HepG2 (cell line): ENCODE measurements around the gene QKI. TPM values are rescaled to one million over a fixed set of nuclear protein-coding genes. Genes with fewer than 3 reads are reported as not detected.

Experiments
- ATAC-seq: fragments of 200-7000 bp; cut with Tn5 transposase; 3 replicates; pipeline ENCODE4 v1.9.1; 2020; ENCODE audit warnings: mild to moderate bottlenecking, moderate library complexity
- BruUV-seq: library from RNA; stranded (reverse); fragments of 400-500 nt; replicated peaks from 2 replicates; lab custom pipeline; 2021; lab: Mats Ljungman, UMichigan
- CTCF ChIA-PET: fragments of 300-600 bp; formaldehyde crosslinking; extraction: SDS; loops from one replicate; lab custom pipeline; 2021; ENCODE audit warnings: low total read pairs, inconsistent platforms, low intra/inter-chr PET ratio; lab: Yijun Ruan, JAX
- POLR2A ChIA-PET: fragments of 350-600 bp; sonication (Branson Sonifier 250); formaldehyde crosslinking; loops from one replicate; lab custom pipeline; 2020; ENCODE audit warnings: antibody characterized with exemption, inconsistent platforms; lab: Yijun Ruan, JAX
- DNase-seq: peaks from one replicate; pipeline ENCODE4 v3.0.0-alpha.2; 2015; ENCODE audit warnings: low spot score
- FAIRE-seq: peaks from 3 replicates; lab custom pipeline; 2011; peaks lifted over from hg19 to GRCh38; lab: Jason Lieb, UNC
- H2AFZ ChIP-seq: one replicate; pipeline ENCODE4 v1.6.1; 2011; ENCODE audit warnings: low read length, inconsistent platforms
- H3K27ac ChIP-seq: fragments of 300-600 bp; 3 replicates; pipeline ENCODE4 v1.8.0; 2011; ENCODE audit warnings: mixed run types, mild to moderate bottlenecking, mixed read lengths, low read length, inconsistent platforms; ENCODE audit not compliant: insufficient read depth; ENCODE audit errors: extremely low read length
- H3K27me3 ChIP-seq, 2 experiments: fragments of 200-600 bp in 1 of 2; 2 replicates in 1 of 2; 3 replicates in 1 of 2; pipeline versions ENCODE4 v1.6.0 to v1.8.0; 2011; ENCODE audit warnings: low read length in 2 of 2, mild to moderate bottlenecking in 2 of 2, moderate library complexity in 2 of 2, inconsistent platforms in 1 of 2; ENCODE audit not compliant: insufficient read depth in 2 of 2, control insufficient read depth in 1 of 2
- H3K36me3 ChIP-seq, 2 experiments: fragments of 200-600 bp in 1 of 2; replicated peaks in 1 of 2; 2 replicates in 1 of 2; 3 replicates in 1 of 2; pipeline versions ENCODE4 v1.5.1 to v1.8.0; 2011; ENCODE audit warnings: low read length in 2 of 2, inconsistent platforms in 1 of 2; ENCODE audit not compliant: insufficient read depth in 2 of 2, control insufficient read depth in 1 of 2
- H3K4me1 ChIP-seq: 2 replicates; pipeline ENCODE4 v1.5.1; 2012; ENCODE audit warnings: low read length, inconsistent platforms; ENCODE audit not compliant: insufficient read depth
- H3K4me2 ChIP-seq: 2 replicates; pipeline ENCODE4 v1.6.0; 2011; ENCODE audit warnings: low read depth, low read length, inconsistent platforms
- H3K4me3 ChIP-seq, 3 experiments: fragments of 200-600 bp in 1 of 3; sonication (generic), shearing (Covaris generic) in 1 of 3; replicated peaks in 1 of 3; 2 replicates each; pipeline ENCODE4 v1.5.1; 2011 to 2016; ENCODE audit warnings: low read length in 3 of 3, inconsistent platforms in 2 of 3, low read depth in 2 of 3, mild to moderate bottlenecking in 2 of 3, control low read depth in 1 of 3, mixed read lengths in 1 of 3; ENCODE audit not compliant: insufficient read depth in 1 of 3
- H3K79me2 ChIP-seq: one replicate; pipeline ENCODE4 v1.6.1; 2011; ENCODE audit warnings: low read length, inconsistent platforms; ENCODE audit not compliant: insufficient read depth
- H3K9ac ChIP-seq: 2 replicates; pipeline ENCODE4 v1.6.0; 2011; ENCODE audit warnings: mild to moderate bottlenecking, low read depth, low read length, inconsistent platforms; ENCODE audit not compliant: insufficient read depth
- H3K9me3 ChIP-seq: 2 replicates; pipeline ENCODE4 v1.5.1; 2012; ENCODE audit warnings: mild to moderate bottlenecking, low read length
- H4K20me1 ChIP-seq: 2 replicates; pipeline ENCODE4 v1.6.0; 2011; ENCODE audit warnings: inconsistent platforms, mild to moderate bottlenecking, low read length, moderate library complexity; ENCODE audit not compliant: insufficient read depth
- BORCS8-MEF2B ChIP-seq: sonication (generic); formaldehyde crosslinking; IDR thresholded peaks from 2 replicates; pipeline ENCODE4 v1.8.0; 2022; ENCODE audit warnings: mild to moderate bottlenecking, missing genetic modification reagents
- FOXO1 ChIP-seq: sonication (generic); formaldehyde crosslinking; IDR thresholded peaks from 2 replicates; pipeline ENCODE4 v1.4.0; 2020; ENCODE audit warnings: missing genetic modification reagents
- NR2F6 ChIP-seq, 2 experiments: IDR thresholded peaks; 2 replicates each; pipeline ENCODE4 v1.6.1; 2016; ENCODE audit warnings: antibody characterized with exemption in 1 of 2, mild to moderate bottlenecking in 1 of 2
- PHF21A ChIP-seq: sonication (generic); formaldehyde crosslinking; IDR thresholded peaks from 2 replicates; pipeline ENCODE4 v1.5.0; 2020; ENCODE audit warnings: mild to moderate bottlenecking, missing genetic modification reagents
- PITX1 ChIP-seq: sonication (generic); formaldehyde crosslinking; IDR thresholded peaks from 2 replicates; pipeline ENCODE4 v1.5.1; 2020; ENCODE audit warnings: mild to moderate bottlenecking, missing genetic modification reagents
- POGZ ChIP-seq: sonication (generic); formaldehyde crosslinking; IDR thresholded peaks from 2 replicates; pipeline ENCODE4 v1.4.0; 2020; ENCODE audit warnings: mild to moderate bottlenecking, missing genetic modification reagents
- RXRB ChIP-seq: IDR thresholded peaks from 2 replicates; pipeline ENCODE4 v1.6.1; 2016; ENCODE audit warnings: borderline replicate concordance, missing genetic modification reagents, missing compliant biosample characterization
- SALL1 ChIP-seq: sonication (generic); formaldehyde crosslinking; IDR thresholded peaks from 2 replicates; pipeline ENCODE4 v1.8.0; 2022; ENCODE audit warnings: mild to moderate bottlenecking, missing genetic modification reagents
- SOX13 ChIP-seq, 3 experiments: fragments of 450-650 bp in 1 of 3; sonication (generic) in 1 of 3; formaldehyde crosslinking in 1 of 3; IDR thresholded peaks in 2 of 3; conservative IDR thresholded peaks in 1 of 3; 2 replicates each; pipeline versions ENCODE4 v1.5.0 to v1.6.1; 2016 to 2020; ENCODE audit warnings: antibody characterized with exemption in 1 of 3, mild to moderate bottlenecking in 1 of 3, missing compliant biosample characterization in 1 of 3, missing genetic modification reagents in 1 of 3, moderate library complexity in 1 of 3
- SOX6 ChIP-seq, 2 experiments: fragments of 450-650 bp in 1 of 2; sonication (generic) in 1 of 2; formaldehyde crosslinking in 1 of 2; IDR thresholded peaks; 2 replicates each; pipeline versions ENCODE4 v1.4.0 to v1.6.1; 2017 to 2020; ENCODE audit warnings: antibody characterized with exemption in 1 of 2, mild to moderate bottlenecking in 1 of 2, missing genetic modification reagents in 1 of 2
- SPEN ChIP-seq: sonication (generic); formaldehyde crosslinking; IDR thresholded peaks from 2 replicates; pipeline ENCODE4 v1.5.1; 2020; ENCODE audit warnings: low read depth, mild to moderate bottlenecking, missing genetic modification reagents
- TBP ChIP-seq: sonication (generic); formaldehyde crosslinking; IDR thresholded peaks from 2 replicates; pipeline ENCODE4 v1.5.0; 2020; ENCODE audit warnings: missing genetic modification reagents
- XRCC5 ChIP-seq: fragments of 200-400 bp; formaldehyde crosslinking; optimal IDR thresholded peaks from 2 replicates; pipeline ENCODE3; 2017; ENCODE audit warnings: mild to moderate bottlenecking, low read length
- ZBTB38 ChIP-seq: sonication (generic); formaldehyde crosslinking; IDR thresholded peaks from 2 replicates; pipeline ENCODE4 v1.5.1; 2020; ENCODE audit warnings: mild to moderate bottlenecking, missing genetic modification reagents
- ZBTB7B ChIP-seq: sonication (generic); formaldehyde crosslinking; IDR thresholded peaks from 2 replicates; pipeline ENCODE4 v1.4.0; 2020; ENCODE audit warnings: missing genetic modification reagents
- ZFP37 ChIP-seq: sonication (generic); formaldehyde crosslinking; IDR thresholded peaks from 2 replicates; pipeline ENCODE4 v1.4.0; 2020; ENCODE audit warnings: missing genetic modification reagents, borderline replicate concordance
- ZNF12 ChIP-seq: sonication (generic); formaldehyde crosslinking; IDR thresholded peaks from 2 replicates; pipeline ENCODE4 v1.5.0; 2020; ENCODE audit warnings: missing genetic modification reagents
- ZNF317 ChIP-seq: sonication (generic); formaldehyde crosslinking; IDR thresholded peaks from 2 replicates; pipeline ENCODE4 v1.5.0; 2020; ENCODE audit warnings: mild to moderate bottlenecking, missing genetic modification reagents
- ZNF496 ChIP-seq: sonication (generic); formaldehyde crosslinking; IDR thresholded peaks from 2 replicates; pipeline ENCODE4 v1.8.1; 2023; ENCODE audit warnings: mild to moderate bottlenecking, moderate library complexity, missing genetic modification reagents; ENCODE audit not compliant: insufficient replicate concordance
- WGBS: methylation state at CpG from one replicate; pipeline ENCODE4 v1.1.6; 2017; ENCODE audit warnings: low lambda C conversion rate; 5-methylcytosine and 5-hydroxymethylcytosine counted together
- in situ Hi-C: cut with HindIII; loops from 2 replicates; pipeline ENCODE4 v1.10.0; 2017; ENCODE audit warnings: low pct_unique_long_range_greater_than_20kb; ENCODE audit not compliant: extremely low pct_ligation_motif_present
- intact Hi-C: fragments of 100-400 bp; cut with micrococcal nuclease; formaldehyde crosslinking; loops from one replicate; pipeline ENCODE4 v1.10.0; 2022; ENCODE audit not compliant: unreplicated experiment
- polyA plus RNA-seq, 8 experiments: library from polyadenylated mRNA; depleted of rRNA in 3 of 8; stranded (reverse) in 7 of 8; unstranded in 1 of 8; fragments of >200 nt; fragmentation: Illumina TruSeq in 4 of 8; extraction: Trizol in 4 of 8; gene quantifications; 2 replicates each; pipeline versions ENCODE4 v1.2.1 to v1.2.3, GENCODE V29; 2011 to 2016; ENCODE audit warnings: low read depth in 4 of 8, missing spikeins in 1 of 8, mixed read lengths in 1 of 8; ENCODE audit not compliant: insufficient read depth in 1 of 8
- total RNA-seq, 5 experiments: library from RNA; depleted of rRNA; stranded (reverse); fragments of >200 nt; fragmentation: Illumina TruSeq; extraction: Trizol; gene quantifications; 2 replicates each; pipeline ENCODE4 v1.2.3, GENCODE V29; 2016; ENCODE audit warnings: low read depth in 1 of 5
- TF ChIP-seq, protein P1 (sequence below): sonication (generic); formaldehyde crosslinking; IDR thresholded peaks from 2 replicates; pipeline ENCODE4 v1.4.0; 2020; ENCODE audit warnings: missing genetic modification reagents, mild to moderate bottlenecking, borderline replicate concordance
- TF ChIP-seq, protein P2 (sequence below): sonication (generic); formaldehyde crosslinking; IDR thresholded peaks from 2 replicates; pipeline ENCODE4 v1.5.1; 2020; ENCODE audit warnings: mild to moderate bottlenecking, missing genetic modification reagents, borderline replicate concordance
- TF ChIP-seq, protein P3 (sequence below): IDR thresholded peaks from 2 replicates; pipeline ENCODE4 v1.6.1; 2012; ENCODE audit warnings: inconsistent platforms

Gene QKI
- total and polyA plus RNA-seq, 2 of the 13 experiments (the other 11 are each of a cell fraction or from before 2014, with no cell fraction given): 136 to 137 TPM

DNA sequence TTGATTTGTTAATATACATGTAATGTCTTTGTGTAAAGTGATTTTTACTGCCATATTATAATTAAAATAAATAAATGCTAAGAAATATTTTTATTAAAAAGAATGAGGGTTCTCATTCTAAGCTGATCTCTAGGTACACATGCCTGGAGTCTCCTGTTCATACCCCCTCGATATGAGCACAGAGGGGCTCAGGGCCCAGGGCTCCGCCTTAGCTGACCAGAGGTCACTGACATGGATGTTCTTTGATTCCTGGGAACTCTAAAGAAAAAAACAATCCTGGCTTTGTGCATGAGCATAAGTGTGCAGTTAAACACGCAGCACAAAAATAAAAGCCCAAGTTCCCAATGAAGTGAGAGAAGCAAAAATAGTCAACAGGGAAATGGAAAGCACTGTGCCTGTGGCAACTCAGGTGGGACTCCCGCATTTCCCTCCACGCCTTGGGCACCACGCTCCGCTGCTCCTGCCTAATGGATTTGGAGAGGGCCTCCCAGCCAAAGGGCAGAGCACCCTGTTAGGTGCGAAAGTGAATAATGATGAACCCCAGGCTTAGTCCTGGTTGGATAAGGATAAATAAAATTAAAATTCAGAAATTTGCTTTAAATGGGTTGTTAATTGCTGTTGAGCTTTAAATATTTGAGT lies 33.3 kb upstream of the QKI start:
- no TSS peak for BruUV-seq
- FAIRE-seq (no peak), ATAC-seq (peak; percentile 66), DNase-seq (peak; percentile 28)
- Histone ChIP-seq H3K4me1 (peaks cover 26% of the 10 kb centered on the region), H3K9ac (no peak overlapping the region), H3K27me3 (peaks cover 0 to 11% of the 10 kb centered on the region in 2 experiments; a peak in 3 of 5 replicates), H2AFZ (no peak overlapping the region), H3K9me3 (peaks cover 11% of the 10 kb centered on the region; the same call in 1 of the 2 replicates), H4K20me1 (no peaks in the 10 kb centered on the region), H3K4me3 (peak overlapping the region in 1 of 3 experiments; percentile 18; a peak in 1 of 6 replicates), H3K79me2 (no peaks in the 10 kb centered on the region), H3K4me2 (peak overlapping the region; percentile 74), H3K36me3 (no peaks in the 10 kb centered on the region), H3K27ac (no peak overlapping the region)
- CTCF ChIA-PET: no interaction called here
- intact Hi-C loops: no loop called here
- 34% methylated on average over 8 of the region's 8 CpGs for WGBS
- in situ Hi-C loops: no loop called here
- POLR2A ChIA-PET: no interaction called here
- TF ChIP-seq BORCS8-MEF2B (CRISPR knock-in tag): no peak
- TF ChIP-seq, protein P1, sequence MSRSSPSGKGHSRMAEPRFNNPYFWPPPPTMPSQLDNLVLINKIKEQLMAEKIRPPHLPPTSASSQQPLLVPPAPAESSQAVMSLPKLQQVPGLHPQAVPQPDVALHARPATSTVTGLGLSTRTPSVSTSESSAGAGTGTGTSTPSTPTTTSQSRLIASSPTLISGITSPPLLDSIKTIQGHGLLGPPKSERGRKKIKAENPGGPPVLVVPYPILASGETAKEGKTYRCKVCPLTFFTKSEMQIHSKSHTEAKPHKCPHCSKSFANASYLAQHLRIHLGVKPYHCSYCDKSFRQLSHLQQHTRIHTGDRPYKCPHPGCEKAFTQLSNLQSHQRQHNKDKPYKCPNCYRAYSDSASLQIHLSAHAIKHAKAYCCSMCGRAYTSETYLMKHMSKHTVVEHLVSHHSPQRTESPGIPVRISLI: peak; percentile 58; the same call in 1 of the 2 replicates
- TF ChIP-seq SALL1 (CRISPR knock-in tag): peak; percentile 42; the same call in 1 of the 2 replicates
- TF ChIP-seq POGZ (CRISPR knock-in tag): peak; percentile 18; the same call in 1 of the 2 replicates
- TF ChIP-seq NR2F6 (IDR thresholded peaks at IDR 0.05): 0 out of 2 replicates have a peak, but pooled peaks have one; percentile 24
- 0 out of 2 replicates have a peak, but pooled peaks have one; percentile 7 for TF ChIP-seq NR2F6 (CRISPR knock-in tag; IDR thresholded peaks at IDR 0.05)
- no peak for TF ChIP-seq SOX13 (IDR thresholded peaks at IDR 0.05)
- TF ChIP-seq SOX13 (CRISPR knock-in tag; conservative IDR thresholded peaks at IDR 0.05 in 1 of 2, IDR thresholded peaks at IDR 0.05 in 1 of 2): peak in 1 of 2 experiments; percentile 23; a peak in 1 of 4 replicates
- 0 out of 2 replicates have a peak, but pooled peaks have one; percentile 31 for TF ChIP-seq PITX1
- no peak for TF ChIP-seq SPEN (CRISPR knock-in tag)
- no peak for TF ChIP-seq SOX6 (IDR thresholded peaks at IDR 0.05)
- peak; percentile 28; the same call in 1 of the 2 replicates for TF ChIP-seq SOX6 (CRISPR knock-in tag; IDR thresholded peaks at IDR 0.05)
- TF ChIP-seq ZNF317 (CRISPR knock-in tag): peak; percentile 60; the same call in 1 of the 2 replicates
- TF ChIP-seq, protein P2, sequence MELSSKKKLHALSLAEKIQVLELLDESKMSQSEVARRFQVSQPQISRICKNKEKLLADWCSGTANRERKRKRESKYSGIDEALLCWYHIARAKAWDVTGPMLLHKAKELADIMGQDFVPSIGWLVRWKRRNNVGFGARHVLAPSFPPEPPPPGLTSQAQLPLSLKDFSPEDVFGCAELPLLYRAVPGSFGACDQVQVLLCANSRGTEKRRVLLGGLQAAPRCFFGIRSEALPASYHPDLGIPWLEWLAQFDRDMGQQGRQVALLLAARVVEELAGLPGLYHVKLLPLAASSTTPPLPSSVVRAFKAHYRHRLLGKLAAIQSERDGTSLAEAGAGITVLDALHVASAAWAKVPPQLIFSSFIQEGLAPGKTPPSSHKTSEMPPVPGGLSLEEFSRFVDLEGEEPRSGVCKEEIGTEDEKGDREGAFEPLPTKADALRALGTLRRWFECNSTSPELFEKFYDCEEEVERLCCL: no peak
- TF ChIP-seq RXRB (CRISPR knock-in tag): peak; percentile 18; the same call in 1 of the 2 replicates
- TF ChIP-seq PHF21A (CRISPR knock-in tag): no peak
- no peak for TF ChIP-seq TBP
- peak; percentile 60; the same call in 1 of the 2 replicates for TF ChIP-seq ZBTB38
- peak; percentile 20 for TF ChIP-seq XRCC5
- no peak for TF ChIP-seq FOXO1
- no peak for TF ChIP-seq ZNF12 (CRISPR knock-in tag)
- TF ChIP-seq ZNF496: no peak
- TF ChIP-seq, protein P3, sequence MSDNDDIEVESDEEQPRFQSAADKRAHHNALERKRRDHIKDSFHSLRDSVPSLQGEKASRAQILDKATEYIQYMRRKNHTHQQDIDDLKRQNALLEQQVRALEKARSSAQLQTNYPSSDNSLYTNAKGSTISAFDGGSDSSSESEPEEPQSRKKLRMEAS: no peak
- peak; percentile 81; the same call in 1 of the 2 replicates for TF ChIP-seq ZBTB7B (CRISPR knock-in tag)
- TF ChIP-seq ZFP37 (CRISPR knock-in tag): no peak
